HG03442 (cell line): ENCODE data around the gene FEN1.

Source experiments
- ATAC-seq: cut with Tn5 transposase; IDR thresholded peaks from one replicate; pipeline ENCODE4 v1.9.1; 2021; ENCODE audit warnings: mild to moderate bottlenecking, moderate library complexity; ENCODE audit not compliant: unreplicated experiment

Gene FEN1

DNA sequence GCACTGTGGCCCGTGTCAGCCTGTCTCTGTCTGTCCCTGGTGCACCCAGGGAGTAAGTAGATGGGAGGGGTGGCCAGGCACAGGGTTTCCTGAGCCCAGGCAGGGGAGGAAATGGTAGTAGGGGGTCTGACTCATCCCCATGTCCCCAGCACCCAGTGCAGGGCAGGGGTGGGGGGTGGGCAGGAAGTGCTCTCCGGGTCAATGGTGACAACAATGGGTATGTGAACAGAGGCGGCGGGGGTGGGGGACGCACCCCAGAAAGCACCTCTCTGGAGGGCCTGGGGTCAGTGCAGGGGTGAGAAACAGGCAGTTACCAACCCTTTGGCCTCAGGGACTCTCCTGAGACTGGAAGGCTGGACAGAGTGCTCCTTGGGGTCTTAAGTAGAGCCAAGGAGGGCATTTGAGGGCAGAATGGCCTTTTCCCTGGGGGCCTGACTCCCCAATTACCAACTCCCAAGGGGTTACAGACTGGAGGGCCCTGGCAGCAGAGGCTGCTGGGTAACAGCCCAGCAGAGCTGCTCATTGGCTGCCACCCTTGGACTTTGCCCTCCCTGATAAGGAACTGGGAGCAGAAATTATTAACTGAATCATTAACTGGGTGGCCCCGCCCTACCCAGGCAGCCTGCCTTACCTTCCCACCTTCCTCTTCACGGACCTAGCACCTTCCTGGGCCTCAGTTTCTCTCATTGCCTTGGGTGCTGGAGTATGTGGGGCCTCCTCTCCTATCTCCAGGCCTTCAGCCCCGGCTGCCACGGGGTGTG, 36.1 kb upstream of the FEN1 start:
- ATAC-seq, result peak; percentile 54

DNA sequence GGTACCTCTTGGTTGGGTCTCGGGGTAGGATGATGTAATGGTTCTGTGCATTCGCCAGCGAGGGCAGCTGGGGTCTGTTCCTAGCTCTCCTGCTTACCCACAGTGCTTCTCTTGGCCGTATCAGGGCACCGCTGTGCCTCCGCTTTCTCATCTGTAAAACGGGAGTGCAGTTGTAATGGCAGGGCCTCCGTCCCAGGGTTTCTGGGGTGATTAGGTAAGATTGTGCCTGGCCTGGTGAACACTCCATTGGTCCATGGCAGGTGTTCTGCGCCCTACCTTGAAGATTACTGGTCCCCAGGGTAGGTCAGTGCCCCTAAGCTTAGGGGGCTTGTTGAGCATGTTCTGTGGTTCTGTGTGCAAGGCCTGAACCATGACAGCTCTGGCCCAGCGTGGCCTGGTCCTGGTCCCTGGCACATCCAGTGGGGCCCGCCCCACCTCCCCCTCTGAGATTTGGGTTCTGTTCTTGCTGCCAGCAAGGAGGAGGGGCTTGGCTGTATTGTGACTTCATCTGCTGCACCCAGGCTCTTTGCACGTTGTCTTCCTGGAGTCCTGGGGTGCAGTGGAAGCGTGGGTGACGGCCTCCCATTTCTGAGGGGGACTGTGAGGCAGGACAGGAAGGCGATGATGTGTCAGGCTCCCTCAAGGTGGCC, 35.4 kb upstream of the FEN1 start:
- ATAC-seq, result no peak

DNA sequence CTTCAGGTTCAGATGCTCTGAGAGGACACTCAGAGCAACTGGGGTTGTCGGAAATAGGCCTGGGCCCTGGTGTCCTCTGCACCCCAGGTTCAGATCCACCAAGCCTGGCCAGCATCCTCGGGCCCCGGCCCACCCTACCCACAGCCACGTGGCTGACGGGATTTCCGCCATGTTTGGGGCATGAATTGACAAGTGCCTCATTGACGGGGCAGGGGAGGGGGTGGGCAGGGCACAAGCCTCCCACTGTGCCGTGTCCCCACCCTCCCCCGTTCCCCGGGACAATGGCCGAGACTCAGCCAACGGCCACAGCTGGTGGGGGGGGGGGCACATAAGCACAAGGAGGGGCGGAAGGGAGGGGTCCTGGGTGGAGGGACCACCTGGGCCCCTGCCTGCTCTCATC, 31.8 kb upstream of the FEN1 start:
- no peak for ATAC-seq

DNA sequence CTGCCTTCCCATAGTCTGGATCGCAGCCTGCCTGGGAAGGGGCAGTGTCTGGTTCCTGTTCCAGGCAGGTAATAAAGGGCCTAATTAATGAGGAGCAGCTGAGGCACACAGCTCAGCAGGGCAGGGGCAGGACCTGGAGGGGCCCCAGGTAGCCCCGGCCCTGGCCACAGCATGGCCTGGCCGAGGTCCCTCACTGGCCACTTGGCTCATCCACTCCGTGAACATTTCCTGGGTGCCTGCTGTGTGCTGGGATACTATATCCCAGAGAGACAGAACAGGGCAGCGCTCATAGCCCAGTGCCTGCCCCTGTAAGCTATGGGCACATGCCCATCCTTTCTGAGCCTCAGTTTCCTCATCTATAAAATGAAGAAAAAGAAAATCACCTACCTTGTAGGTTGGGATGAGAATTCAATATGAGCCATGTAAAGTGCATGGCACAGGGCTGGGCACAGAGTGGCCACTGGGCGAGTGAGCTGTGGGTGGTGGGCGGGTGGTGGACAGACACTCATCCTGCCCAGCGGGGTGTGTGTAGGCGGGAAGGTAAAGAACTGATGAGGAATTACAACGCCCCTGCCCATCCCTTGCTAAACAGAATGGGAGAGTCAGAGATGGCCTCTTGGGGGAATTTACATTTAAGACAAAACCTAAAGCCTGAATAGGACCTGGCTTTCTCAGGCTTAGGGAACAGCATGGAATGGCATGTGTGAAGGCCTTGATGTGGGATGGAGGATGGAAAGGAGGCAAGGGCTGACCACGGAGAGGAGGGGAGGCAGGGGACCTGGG, 31.1 kb upstream of the FEN1 start:
- no peak for ATAC-seq

DNA sequence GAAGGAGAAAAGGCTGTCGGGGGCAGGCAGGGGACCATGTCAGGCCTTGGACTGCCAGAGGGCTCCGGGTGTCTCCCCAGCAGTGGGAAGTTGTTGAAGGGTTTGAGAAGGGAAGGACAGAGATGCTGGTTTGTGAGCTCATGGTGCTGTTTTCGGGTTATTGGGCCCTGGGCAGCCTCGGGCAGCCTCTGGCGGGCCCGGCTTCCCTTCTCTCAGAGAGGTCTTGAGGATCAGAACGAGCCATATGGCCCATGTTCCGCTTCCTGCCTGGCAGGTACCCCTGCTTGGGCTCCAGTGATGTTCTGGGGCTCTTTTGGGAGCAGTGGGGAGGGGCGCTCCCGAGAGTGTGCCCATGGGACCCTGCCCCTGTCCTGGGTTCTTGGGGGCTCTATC, 30.5 kb upstream of the FEN1 start:
- no peak for ATAC-seq

DNA sequence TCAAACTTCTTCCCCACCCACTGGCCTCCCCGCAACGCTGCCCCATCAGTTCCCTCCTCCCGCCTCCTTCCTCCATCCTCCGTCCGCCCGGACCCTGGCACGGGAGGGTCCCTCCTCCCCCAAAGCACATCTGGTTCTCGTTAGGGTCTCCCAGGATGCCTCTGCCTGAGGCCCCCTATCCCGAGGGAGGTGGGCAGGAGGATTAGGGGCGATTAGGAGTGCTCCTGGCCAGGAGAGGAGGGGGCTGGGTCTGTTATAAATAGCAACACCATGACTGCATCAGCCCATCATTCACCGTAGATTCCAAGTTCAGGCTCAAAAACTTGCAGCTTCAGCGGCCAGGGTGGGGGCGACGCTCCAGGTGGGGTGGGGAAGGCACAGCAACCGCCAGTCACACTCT, 29.9 kb upstream of the FEN1 start:
- ATAC-seq, result no peak

DNA sequence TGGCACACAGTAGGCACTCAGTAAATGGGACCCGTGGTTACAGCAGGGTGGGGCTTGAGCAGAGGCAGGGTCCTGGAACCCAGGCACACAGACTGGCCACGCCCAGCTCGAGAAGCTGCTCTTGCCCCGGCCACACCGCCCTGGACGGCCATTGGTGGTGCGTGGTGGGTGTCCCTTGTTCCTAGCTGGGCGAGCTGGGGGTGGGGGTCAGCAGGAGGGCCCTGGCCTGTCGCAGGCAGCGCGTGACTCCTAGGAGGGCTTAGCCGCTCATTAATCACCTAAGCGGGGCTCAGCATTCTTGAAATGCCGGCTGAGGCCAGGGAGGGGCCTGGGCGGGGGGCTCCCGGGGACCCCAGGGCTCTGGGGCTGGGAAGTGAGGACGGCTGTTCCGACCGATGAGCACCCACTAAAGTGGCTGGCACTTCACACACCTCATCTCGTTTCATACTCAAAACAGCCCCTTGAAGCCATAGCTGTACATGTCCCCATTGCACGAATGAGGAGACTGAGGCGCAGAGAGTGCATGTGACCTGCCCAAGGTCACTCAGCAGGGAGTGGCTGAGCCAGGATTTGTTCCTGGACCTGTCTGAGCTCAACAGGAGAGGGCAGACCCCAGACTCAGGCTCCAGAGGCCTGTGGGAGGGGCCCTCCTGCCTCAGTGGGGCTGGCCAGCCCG, 28.6 kb upstream of the FEN1 start:
- ATAC-seq, result no peak

DNA sequence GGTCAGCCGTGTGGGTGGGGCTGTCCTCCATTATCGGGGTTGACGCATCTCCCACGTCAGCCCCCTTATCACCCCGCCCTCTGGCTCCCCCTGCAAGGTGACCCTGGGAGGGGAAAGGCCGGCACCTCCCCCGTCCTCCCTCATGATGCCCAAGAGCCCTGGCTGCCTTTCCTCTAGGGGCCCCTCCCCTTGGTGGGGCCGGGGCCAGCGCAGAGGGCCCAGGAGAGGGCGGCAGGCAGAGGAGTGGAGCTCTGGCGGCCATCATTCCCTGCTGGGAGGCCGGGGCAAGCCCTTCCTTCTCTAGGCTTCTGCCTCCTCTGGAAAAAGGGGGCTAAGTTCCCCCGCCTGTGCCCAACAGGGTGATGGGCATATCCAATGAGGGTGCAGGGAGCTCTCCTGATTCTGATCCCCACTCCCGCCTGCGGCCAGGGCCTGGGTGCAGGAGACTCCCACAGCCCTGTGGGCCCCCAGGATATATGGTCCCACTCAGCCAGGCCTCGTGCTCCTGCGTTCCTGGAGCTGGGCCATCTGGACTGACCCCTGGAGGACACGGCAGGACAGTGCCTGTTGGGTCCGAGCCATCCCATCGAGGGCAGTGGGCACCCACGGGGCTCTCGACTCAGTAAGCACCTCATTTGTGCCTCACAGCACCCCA, 28.0 kb upstream of the FEN1 start:
- no peak for ATAC-seq

DNA sequence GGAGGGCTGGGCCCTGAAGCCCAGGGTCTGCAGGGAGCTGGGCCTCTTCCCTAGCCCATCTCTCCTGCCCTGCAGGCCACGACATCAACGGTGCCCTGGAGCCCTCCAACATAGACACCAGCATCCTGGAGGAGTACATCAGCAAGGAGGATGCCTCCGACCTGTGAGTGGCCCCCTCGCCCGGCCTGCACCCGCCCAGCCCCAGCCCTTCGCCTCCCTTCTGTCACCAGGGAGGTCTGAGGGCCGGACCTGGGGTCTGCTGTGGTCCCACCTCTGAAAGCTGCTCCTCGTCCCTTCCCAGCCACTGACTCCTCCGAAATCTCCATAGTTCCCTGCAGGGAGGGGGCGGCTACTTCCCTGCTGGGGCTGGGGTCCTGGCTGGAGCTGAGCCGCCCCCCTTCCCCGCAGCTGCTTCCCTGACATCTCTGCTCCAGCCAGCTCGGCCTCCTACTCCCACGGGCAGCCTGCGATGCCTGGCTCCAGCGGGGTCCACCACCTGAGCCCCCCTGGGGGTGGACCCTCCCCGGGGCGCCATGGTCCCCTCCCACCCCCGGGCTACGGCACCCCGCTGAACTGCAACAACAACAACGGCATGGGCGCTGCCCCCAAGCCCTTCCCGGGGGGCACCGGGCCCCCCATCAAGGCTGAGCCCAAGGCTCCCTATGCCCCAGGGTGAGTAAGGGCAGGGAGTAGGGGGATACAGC, 27.0 kb upstream of the FEN1 start:
- no peak for ATAC-seq

DNA sequence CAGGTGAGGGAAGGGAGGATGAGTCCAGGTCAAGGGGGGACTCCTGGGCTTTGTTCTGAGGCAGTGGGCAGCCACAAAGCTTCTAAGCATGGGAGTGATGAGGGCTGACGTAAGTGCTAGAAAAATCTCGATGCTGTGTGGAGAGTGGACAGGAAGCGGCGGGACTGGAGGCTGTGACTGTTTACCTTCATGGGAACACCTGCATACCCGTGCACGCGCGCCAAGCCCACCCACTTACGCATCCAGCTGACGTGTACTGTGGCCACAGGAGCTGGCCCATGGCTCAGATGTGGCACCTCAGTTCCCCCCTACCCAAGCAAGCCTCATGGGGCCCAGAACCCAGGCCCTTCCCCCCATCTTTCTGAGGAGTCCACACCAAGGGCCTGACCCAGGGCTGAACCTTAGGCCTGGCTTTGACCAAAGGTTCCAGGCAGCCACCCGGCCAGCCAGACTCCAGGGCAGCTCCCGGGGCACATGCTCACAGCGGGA, 26.3 kb upstream of the FEN1 start:
- ATAC-seq, result no peak

DNA sequence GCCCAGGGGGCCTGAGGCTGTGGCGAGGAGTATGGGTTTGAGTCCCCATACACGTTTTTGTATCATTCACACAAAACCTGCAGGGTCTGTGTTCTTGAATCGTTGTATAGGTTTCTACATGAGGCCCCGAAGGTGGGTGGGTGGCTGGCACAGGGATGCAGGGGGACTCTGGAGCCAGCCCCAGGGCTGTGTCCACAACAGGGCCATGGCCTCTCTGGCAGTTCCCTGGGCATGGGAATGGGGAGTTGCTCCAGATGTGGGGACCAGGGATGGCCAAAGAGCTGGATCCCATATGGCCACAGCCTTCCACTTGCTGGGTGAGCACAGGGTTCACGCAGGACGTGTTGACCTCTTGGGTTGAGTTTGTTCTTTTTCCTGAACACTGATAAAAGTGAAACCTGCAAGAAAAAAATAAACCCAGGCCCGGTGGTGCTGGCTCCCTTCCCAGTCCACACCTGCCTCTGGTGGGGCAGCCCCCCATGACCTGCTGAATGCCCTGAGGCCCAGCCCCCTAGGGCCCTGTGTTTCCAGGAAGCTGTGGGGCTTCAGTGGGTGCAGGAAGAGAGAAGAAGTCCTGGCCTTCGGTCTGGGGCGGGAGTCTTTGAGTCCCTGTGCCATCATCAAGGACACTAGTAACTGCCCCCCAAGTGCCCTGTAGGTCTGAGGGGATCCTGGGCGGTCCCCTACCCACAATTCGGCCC, 24.2 kb upstream of the FEN1 start:
- ATAC-seq, result no peak

DNA sequence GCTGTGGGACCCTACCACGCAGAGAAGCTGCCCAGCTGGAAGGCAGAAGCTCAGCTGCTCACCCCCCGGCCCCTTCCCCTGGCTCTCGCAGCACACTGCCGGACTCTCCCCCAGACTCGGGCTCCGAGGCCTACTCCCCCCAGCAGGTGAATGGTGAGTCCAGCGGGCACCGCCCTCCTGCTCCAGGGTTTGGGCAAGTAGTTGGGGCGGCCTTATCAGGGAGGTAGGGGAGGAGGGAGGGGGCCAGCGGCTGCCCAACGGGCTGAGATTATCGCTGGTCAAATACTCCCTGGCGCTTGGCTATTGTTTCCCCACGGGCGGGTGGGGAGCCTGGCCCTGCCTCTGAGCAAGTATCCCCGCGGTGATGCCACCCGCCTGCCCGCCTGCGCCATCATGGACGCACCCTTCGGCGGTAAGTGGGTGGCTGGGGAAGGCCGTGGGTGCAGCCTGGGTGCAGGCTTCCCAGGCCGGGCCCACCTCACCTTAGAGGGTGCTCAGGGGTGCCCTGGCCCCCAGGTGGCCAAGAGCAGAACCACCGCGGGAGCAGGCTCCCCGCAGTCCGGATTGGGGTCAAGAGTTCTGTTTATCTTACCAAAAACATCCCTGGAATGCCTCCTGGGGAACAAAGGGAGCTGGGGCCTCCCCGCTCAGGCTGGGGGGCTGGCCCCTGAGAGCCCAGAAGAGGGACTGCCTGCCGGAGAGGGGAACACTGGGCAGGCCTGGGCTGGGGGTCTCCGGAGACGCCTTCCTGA, 23.4 kb upstream of the FEN1 start:
- no peak for ATAC-seq

DNA sequence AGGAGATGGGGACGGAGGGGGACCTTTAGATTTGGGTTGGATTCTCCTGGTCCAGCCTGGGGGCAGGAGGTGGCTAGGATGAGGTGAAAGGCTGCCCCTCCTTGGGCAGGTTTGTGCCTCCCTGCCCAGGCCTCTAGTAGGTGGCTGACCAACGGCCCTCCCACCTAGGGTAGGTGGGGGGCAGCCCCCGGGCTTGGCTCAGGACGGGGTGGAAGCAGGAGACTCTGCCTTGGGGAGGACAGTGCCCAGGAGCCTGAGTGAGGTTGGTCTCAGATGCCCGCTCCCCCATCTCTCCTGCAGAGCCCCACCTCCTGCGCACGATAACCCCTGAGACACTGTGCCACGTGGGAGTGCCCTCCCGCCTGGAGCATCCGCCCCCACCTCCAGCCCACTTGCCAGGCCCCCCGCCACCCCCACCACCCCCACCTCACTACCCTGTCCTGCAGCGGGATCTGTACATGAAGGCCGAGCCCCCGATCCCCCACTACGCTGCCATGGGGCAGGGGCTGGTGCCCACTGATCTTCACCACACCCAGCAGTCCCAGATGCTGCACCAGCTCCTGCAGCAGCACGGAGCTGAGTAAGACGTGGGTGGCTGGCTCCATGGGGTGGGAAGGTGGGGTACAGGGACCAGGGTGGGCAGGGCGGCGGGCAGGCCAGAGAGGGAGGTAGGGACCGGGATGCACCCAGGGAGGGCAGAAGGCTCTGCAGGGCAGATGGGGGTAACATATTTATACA, 22.6 kb upstream of the FEN1 start:
- no peak for ATAC-seq

DNA sequence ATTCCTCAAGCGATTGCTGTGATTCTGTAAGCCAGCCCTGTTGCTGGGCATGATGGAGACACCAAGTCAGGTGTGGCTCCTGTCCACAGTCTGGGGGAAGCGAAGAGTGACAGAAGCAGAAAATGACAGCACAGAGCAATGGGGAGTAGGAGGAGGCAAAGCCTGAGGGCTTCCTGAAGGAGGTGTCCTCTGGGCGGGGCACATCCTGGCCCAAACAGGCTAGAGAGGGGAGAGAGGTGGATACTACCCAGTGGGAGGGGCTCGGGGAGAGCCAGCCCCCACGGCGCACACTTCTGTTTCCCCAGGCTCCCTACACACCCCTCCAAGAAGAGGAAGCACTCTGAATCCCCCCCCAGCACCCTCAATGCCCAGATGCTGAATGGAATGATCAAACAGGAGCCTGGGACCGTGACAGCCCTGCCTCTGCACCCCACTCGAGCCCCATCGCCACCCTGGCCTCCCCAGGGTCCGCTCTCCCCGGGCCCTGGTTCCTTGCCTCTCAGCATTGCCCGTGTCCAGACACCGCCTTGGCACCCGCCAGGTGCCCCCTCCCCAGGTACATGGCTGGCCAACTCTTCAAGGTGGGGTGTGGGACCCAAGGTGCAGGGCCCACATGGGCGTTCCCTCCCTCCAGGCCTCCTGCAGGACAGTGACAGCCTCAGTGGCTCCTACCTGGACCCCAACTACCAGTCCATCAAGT, 21.4 kb upstream of the FEN1 start:
- no peak for ATAC-seq

DNA sequence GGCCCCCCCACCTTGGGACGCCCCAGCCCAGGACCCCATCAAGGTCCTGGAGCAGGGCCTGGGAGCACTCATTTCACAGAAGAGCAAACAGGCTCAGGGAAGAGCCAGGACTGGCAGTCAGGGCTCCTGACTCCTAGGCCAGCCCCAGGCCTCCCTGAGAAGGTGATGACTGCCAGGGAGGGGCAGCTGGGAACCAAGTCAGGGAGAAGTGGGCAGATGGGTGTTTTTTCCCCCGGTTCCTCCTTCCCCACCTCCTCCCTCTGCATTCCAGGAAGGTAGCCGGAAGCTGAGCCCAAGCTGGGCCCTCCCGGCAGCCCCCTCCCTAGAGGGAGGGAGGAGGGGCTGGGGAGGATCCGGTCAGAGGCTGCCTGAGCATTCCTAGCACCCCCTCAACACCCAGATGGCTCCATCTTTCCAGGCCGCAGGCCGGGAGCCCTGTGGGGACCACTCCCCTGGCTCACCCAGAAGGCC, 20.7 kb upstream of the FEN1 start:
- no peak for ATAC-seq

DNA sequence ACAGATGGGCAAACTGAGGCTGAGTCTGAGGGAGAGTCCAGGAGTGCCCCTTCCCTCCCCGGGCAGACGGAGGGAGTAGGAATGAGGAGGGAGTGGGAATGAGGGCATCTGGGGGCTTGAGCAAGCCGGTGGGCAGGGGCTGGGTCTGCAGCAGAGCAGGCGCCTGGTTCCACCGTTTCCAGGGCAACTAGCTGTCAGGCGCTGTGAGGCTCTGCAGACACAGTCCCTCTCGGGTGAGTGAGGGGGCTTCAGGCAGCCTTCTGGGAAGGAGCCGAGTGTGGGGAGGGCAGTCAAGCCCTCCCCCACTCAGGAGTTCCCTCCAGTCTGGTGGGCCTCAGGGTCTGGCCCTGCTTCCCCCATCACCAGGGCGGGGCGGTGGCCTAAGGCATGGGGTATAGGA, 19.4 kb upstream of the FEN1 start:
- no peak for ATAC-seq

DNA sequence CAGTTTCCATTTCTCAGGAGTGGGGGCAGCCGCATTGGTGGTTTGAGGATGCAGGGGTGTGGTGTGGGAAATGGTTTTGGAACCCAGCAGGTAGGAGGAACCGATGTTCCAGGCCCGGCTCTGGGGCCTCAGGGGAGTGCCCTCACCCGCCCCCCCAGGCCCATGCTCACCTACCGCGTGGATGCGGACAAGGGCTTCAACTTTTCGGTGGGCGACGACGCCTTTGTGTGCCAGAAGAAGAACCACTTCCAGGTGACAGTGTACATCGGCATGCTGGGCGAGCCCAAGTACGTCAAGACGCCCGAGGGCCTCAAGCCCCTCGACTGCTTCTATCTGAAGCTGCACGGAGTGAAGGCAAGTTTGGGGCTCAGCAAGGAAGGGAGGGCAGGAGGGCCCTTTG, 18.9 kb upstream of the FEN1 start:
- no peak for ATAC-seq
